ENCODE measurements around the gene MPPED2. TPM values are rescaled to one million over a fixed set of nuclear protein-coding genes. Genes with fewer than 3 reads are reported as not detected.

MPPED2 gene
- total and polyA plus RNA-seq, 2 donors (not counting 3 experiments of a cell fraction or from before 2014, with no cell fraction given) = not detected

- Histone ChIP-seq H3K9ac (replicated peaks; ENCODE audit: extremely low read depth, insufficient read depth, low read length) (no peak overlapping the region), H3K9me1 (replicated peaks; ENCODE audit: control insufficient read depth, extremely low read depth, insufficient read depth, low read length) (no peaks in the 10 kb centered on the region), H3K27me3 (ENCODE audit: control insufficient read depth in 2 of 2, insufficient read depth in 2 of 2, low read length in 2 of 2) (no peaks in the 10 kb centered on the region), H3K9me3 (replicated peaks; ENCODE audit: control insufficient read depth, insufficient read depth, low read length) (no peaks in the 10 kb centered on the region), H2AFZ (ENCODE audit: low read depth, low read length) (no peak overlapping the region), H4K20me1 (replicated peaks; ENCODE audit: control insufficient read depth, extremely low read depth, insufficient read depth, low read length) (no peaks in the 10 kb centered on the region), H3K36me3 (ENCODE audit: control insufficient read depth in 2 of 2, extremely low read depth in 1 of 2, insufficient read depth in 2 of 2, low read length in 2 of 2) (no peaks in the 10 kb centered on the region), H3K4me3 (replicated peaks in 1 of 3; ENCODE audit: insufficient read depth in 1 of 3, low read depth in 1 of 3, low read length in 3 of 3) (no peak overlapping the region), H3K27ac (ENCODE audit: insufficient read depth, low read depth, low read length) (no peak overlapping the region), H3K79me2 (ENCODE audit: control insufficient read depth, insufficient read depth, low read length) (no peaks in the 10 kb centered on the region), H3K4me2 (ENCODE audit: insufficient read depth, low read length) (no peak overlapping the region), H3K4me1 (ENCODE audit: control insufficient read depth, extremely low read depth, insufficient read depth, low read length) (no peaks in the 10 kb centered on the region)
- POLR2A ChIA-PET = no interaction called here
- FAIRE-seq (no peak), DNase-seq (ENCODE audit: low read depth, low spot score) (no peak)
- dilution Hi-C loops (cut with MboI; ENCODE audit: extremely low pct_ligation_motif_present, low sequenced_read_pairs) (no loop called here), intact Hi-C loops (cut with micrococcal nuclease) (no loop called here)
- CTCF ChIA-PET = no interaction called here
- TF ChIP-seq MYC (IDR thresholded peaks at IDR 0.05; ENCODE audit: low read depth, low read length) (no peak), POLR2A (IDR thresholded peaks at IDR 0.05; ENCODE audit: low read depth, low read length) (no peak), FOS (IDR thresholded peaks at IDR 0.05; ENCODE audit: borderline replicate concordance, insufficient read depth, low read length) (no peak), POLR2AphosphoS5 (IDR thresholded peaks at IDR 0.05; ENCODE audit: insufficient read depth, low read depth, low read length) (no peak)
- no TSS peak for BruUV-seq (replicated peaks)
Observed at GRCh38 chr11:30477061-30477460, 109.1 kb downstream of the MPPED2 start.

GRCh38 chr11:30474151-30474954, 111.8 kb downstream of the MPPED2 start:
- H3K9ac ChIP-seq (replicated peaks; ENCODE audit: extremely low read depth, insufficient read depth, low read length) = no peak overlapping the region
- H3K4me2 ChIP-seq (ENCODE audit: insufficient read depth, low read length) = no peak overlapping the region
- H3K4me1 ChIP-seq (ENCODE audit: control insufficient read depth, extremely low read depth, insufficient read depth, low read length) = no peaks in the 10 kb centered on the region
- intact Hi-C loops (cut with micrococcal nuclease) (no loop called here), dilution Hi-C loops (cut with MboI; ENCODE audit: extremely low pct_ligation_motif_present, low sequenced_read_pairs) (no loop called here)
- no peaks in the 10 kb centered on the region for H4K20me1 ChIP-seq (replicated peaks; ENCODE audit: control insufficient read depth, extremely low read depth, insufficient read depth, low read length)
- no peak overlapping the region for H2AFZ ChIP-seq (ENCODE audit: low read depth, low read length)
- no peaks in the 10 kb centered on the region for H3K36me3 ChIP-seq (ENCODE audit: control insufficient read depth in 2 of 2, extremely low read depth in 1 of 2, insufficient read depth in 2 of 2, low read length in 2 of 2)
- CTCF ChIA-PET = no interaction called here
- no peaks in the 10 kb centered on the region for H3K79me2 ChIP-seq (ENCODE audit: control insufficient read depth, insufficient read depth, low read length)
- H3K4me3 ChIP-seq (replicated peaks in 1 of 3; ENCODE audit: insufficient read depth in 1 of 3, low read depth in 1 of 3, low read length in 3 of 3) = no peak overlapping the region
- TF ChIP-seq POLR2A (IDR thresholded peaks at IDR 0.05; ENCODE audit: low read depth, low read length) = no peak
- no peak for TF ChIP-seq CTCF (IDR thresholded peaks at IDR 0.05; ENCODE audit: extremely low read depth in 1 of 2, insufficient read depth in 1 of 2, low read depth in 1 of 2, low read length in 2 of 2)
- TF ChIP-seq FOS (IDR thresholded peaks at IDR 0.05; ENCODE audit: borderline replicate concordance, insufficient read depth, low read length) = no peak
- TF ChIP-seq JUN (IDR thresholded peaks at IDR 0.05; ENCODE audit: borderline replicate concordance, insufficient read depth, insufficient read length, low read depth) = no peak
- no peak for TF ChIP-seq MYC (IDR thresholded peaks at IDR 0.05; ENCODE audit: low read depth, low read length)
- TF ChIP-seq POLR2AphosphoS5 (IDR thresholded peaks at IDR 0.05; ENCODE audit: insufficient read depth, low read depth, low read length) = no peak
- TF ChIP-seq GATA2 (IDR thresholded peaks at IDR 0.05; ENCODE audit: insufficient read depth, insufficient read length, low read depth, low read length) = no peak
- no peak for TF ChIP-seq EZH2 (IDR thresholded peaks at IDR 0.05; ENCODE audit: borderline replicate concordance, low read depth, low read length, severe bottlenecking)
- no peak for TF ChIP-seq MAX (IDR thresholded peaks at IDR 0.05; ENCODE audit: insufficient read depth, insufficient read length)
- POLR2A ChIA-PET = no interaction called here
- no peaks in the 10 kb centered on the region for H3K9me3 ChIP-seq (replicated peaks; ENCODE audit: control insufficient read depth, insufficient read depth, low read length)
- BruUV-seq (replicated peaks) = no TSS peak
- no peaks in the 10 kb centered on the region for H3K9me1 ChIP-seq (replicated peaks; ENCODE audit: control insufficient read depth, extremely low read depth, insufficient read depth, low read length)
- FAIRE-seq = no peak
- H3K27ac ChIP-seq (ENCODE audit: insufficient read depth, low read depth, low read length) = no peak overlapping the region
- DNase-seq (ENCODE audit: low read depth, low spot score) = no peak
- no peaks in the 10 kb centered on the region for H3K27me3 ChIP-seq (ENCODE audit: control insufficient read depth in 2 of 2, insufficient read depth in 2 of 2, low read length in 2 of 2)
